HUDEP-2 (cell line): ENCODE results near the gene SCD5.
A peak's percentile ranks its signal among the peaks of the same experiment; 100 is the strongest.

ENCODE experiments used
- DNase-seq, 76 experiments: peaks; one replicate each; lab custom pipeline; 2025; ENCODE audit not compliant: unreplicated experiment in 76 of 76; lab: John Stamatoyannopoulos, UW

Gene SCD5

GRCh38 chr4:82797405-82798111 lies 1.0 kb downstream of the SCD5 start:
- DNase-seq: peak in 1 of 76 experiments; percentile 37

GRCh38 chr4:82797040-82797404 lies 1.6 kb downstream of the SCD5 start:
- DNase-seq: peak in 1 of 76 experiments; percentile 37

GRCh38 chr4:82792912-82793649 lies 5.5 kb downstream of the SCD5 start:
- no peak for DNase-seq

GRCh38 chr4:82791179-82791578 lies 7.4 kb downstream of the SCD5 start:
- no peak for DNase-seq

- no peak for DNase-seq
Observed at GRCh38 chr4:82790060-82790660, 8.4 kb downstream of the SCD5 start.

DNA sequence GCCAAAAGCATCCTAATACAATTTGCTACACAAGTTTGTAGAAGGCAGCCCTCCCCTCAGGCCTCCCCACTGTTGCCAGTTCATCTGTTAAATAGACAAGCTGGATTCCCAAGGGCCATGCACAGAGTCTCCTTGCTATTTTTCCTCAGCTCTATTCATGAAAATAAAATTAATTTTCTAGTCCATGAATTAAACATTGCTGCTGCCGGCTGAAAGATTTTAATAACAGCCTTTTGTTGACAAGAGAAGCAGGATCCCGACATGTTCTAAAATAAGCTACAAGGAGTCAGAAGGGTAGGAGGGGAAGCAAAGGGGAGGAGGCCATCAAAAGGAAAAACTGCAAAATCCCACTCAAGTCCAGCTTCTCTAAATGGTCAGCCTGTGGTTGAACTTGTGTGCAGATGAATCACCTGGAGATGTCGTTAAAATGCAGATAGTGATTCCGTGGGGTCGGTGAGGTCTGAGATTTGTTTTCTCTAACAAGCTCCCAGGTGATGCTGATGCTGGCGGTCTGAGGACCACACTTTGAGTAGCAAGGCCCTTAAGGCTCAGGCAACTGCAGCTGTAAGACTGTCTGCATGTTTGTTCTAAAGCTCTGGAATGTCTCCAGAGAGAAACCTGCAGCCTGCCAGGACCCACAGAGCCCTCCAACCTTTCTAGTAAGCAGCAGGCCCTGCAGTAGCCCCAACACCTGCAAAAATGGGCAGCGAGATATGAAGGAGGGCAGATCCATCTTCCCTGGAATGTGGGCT lies 9.4 kb downstream of the SCD5 start:
- no peak for DNase-seq

DNA sequence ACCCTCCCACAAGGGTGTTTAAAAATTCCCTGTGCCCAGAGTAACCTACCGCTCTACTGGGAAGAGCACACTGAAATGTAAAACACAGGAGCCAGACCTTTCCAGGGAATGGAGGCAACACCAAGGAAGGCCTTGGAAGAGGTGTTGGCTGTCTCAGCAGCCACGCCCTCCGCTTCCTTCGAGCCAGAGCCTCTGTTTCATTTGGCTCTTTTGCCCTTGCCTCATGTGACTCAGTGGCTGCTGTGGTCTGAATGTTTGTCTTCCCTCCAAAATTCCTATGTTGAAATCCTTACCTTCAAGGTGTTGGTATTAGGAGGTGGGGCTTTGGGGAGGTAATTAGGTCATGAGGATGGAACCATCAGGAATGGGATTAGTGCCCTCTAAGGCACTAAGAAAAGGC lies 11.3 kb downstream of the SCD5 start:
- no peak for DNase-seq

DNA sequence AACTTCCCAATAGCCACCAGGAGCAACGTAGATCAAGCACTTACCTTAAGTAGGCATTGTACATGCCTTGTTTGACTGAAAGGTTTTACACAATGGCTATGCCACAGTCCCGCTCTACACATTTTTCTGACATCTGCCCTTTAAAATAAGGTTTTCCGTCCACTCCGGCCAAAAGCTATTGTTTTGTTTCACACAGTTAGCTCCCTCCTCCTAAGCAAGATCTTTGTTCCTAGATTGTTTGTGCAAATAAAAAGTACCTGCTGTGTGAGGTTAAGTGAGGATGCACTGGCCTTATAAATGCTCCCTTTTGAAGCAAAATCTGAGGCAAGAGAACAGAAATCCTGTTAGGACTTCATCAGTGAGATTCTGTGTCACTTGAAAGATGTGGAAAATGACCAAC lies 11.8 kb downstream of the SCD5 start:
- DNase-seq: no peak

DNA sequence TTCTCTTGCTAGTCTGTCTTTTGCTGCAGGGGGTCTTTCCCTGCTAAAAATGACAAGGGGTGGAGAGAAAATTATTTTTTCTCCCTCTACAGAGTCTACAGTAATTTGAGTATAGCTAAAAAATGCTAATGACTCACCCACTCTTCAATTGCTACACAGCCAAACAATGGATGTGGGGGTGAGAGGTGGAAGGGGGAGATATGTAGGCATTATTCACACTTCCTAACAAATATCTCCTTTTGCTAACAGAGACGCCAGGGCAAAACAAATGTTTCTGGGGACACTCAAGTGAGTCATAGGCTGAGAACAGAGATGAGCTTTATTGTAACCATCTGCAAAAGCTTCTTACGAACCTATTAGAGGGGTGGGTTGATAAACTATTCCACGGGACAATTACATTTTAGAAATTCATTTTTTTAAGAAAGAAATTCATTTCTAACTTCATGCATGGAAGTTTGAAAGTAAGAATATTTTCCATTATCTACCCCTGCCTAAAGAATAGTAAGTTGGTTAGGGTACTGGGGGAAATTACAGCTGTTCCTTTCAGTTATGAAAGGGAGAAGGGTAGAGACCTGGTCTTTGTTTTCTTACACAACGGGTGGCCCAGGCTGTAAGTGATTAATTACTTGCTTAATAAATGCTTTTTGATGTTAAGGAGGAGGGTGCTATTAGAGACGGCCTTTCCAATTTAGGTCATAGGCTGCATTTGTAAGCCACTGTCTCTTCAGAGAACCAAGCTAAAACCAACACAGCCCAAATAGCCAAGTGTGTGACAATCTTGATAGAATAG lies 12.8 kb downstream of the SCD5 start:
- DNase-seq: no peak

DNA sequence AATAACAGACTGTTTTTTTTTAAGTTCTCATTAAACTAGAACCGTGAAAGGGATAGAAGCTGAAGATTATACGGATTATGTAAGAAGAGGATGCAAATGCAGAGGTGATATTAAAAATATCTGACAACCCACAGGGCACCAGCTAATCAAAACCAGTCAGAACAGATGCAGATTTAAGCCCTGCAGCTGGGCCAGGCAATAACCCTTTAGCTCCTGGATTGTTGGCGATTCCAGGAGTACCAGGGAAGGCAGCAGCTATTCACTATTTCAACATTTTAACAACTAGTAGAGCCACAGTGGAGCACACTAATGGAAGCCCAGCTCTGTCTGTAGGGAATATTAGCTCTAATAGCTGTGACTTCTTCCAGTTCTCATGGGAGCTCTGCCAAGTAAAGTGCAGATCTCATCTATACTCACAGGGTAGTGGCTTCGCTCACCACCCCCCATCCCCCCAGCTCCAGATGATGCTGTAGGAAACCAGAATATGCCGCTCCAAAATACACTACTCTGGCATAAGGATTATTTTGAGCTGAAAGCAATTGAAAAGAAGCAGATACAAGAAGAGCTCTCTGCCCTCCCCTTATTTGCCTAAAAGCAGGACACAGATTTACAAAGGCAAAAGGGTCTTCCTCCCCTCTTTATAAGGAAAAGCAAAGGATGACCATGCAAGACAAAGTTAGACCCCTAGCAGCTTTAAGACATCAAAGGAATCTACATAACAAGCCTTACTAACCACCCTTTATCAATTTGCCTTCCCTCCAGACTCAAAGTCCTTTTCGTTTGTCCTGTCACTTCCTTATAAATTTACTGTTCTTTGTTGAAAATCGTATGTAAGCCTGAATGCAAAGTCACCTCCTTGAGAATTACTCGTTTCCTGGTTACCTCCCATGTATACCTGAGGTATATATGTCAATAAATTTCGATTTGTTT lies 13.7 kb downstream of the SCD5 start:
- no peak for DNase-seq

GRCh38 chr4:82782626-82783345 lies 15.8 kb downstream of the SCD5 start:
- no peak for DNase-seq

GRCh38 chr4:82780752-82781231 lies 17.8 kb downstream of the SCD5 start:
- DNase-seq: peak in 20 of 76 experiments; percentile 1 to 41 (median 9)

- no peak for DNase-seq
Observed at GRCh38 chr4:82780170-82780751, 18.3 kb downstream of the SCD5 start.

GRCh38 chr4:82779032-82779431 lies 19.6 kb downstream of the SCD5 start:
- no peak for DNase-seq

- no peak for DNase-seq
Observed at GRCh38 chr4:82777857-82778525, 20.6 kb downstream of the SCD5 start.

DNA sequence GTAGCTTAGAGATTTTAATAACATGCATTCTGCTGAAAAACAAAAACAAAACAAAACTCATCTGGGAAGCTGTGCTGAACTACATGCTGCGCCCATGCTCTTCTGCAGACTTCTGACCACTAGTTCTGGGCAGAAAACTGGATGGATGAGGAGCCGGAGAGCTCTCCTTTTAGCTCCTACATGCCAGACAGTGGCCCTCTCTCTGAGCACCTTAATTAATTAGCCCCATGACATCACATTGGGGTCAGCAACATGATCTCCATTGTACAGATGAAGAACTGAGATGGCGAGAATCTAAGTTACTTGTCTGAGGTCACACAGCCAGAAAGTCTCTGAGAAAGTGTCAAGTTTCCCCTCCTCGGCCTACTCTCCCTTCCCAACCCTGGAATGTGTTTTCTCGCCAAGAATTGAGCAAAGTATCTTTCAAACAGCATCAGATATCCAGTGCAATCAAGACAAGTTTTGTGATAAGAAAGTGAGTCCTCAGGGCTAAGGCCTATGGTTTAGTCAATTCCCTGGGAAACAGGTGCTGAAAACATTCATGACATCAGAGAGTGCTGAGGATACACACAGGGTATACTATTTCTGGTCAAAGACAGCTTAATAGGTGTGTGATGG lies 21.6 kb downstream of the SCD5 start:
- DNase-seq: no peak

GRCh38 chr4:82775243-82775642 lies 23.4 kb downstream of the SCD5 start:
- no peak for DNase-seq
